ENCODE measurements around the gene MARCHF3. TPM values are rescaled to one million over a fixed set of nuclear protein-coding genes. Genes with fewer than 3 reads are reported as not detected.

Gene MARCHF3
- total RNA-seq, 1 experiment from 2014 or later = 4.3 TPM

GRCh38 chr5:126975796-126976195 lies 54.6 kb downstream of the MARCHF3 start:
- no peak for DNase-seq (ENCODE audit: low read depth, low spot score)
- in situ Hi-C loops (cut with HindIII; ENCODE audit: low pct_unique_long_range_greater_than_20kb, low sequenced_read_pairs) = no loop called here

GRCh38 chr5:126973193-126973592 lies 57.2 kb downstream of the MARCHF3 start:
- no peak for DNase-seq (ENCODE audit: low read depth, low spot score)
- in situ Hi-C loops (cut with HindIII; ENCODE audit: low pct_unique_long_range_greater_than_20kb, low sequenced_read_pairs) = no loop called here

GRCh38 chr5:126972062-126972895 lies 58.1 kb downstream of the MARCHF3 start:
- in situ Hi-C loops (cut with HindIII; ENCODE audit: low pct_unique_long_range_greater_than_20kb, low sequenced_read_pairs) = no loop called here
- DNase-seq (ENCODE audit: low read depth, low spot score) = peak; percentile 13

- peak; percentile 2 for DNase-seq (ENCODE audit: low read depth, low spot score)
- in situ Hi-C loops (cut with HindIII; ENCODE audit: low pct_unique_long_range_greater_than_20kb, low sequenced_read_pairs) = no loop called here
Measured at GRCh38 chr5:126971455-126972031, 58.8 kb downstream of the MARCHF3 start.

- in situ Hi-C loops (cut with HindIII; ENCODE audit: low pct_unique_long_range_greater_than_20kb, low sequenced_read_pairs) = no loop called here
Measured at GRCh38 chr5:126970517-126971017, 59.8 kb downstream of the MARCHF3 start.

GRCh38 chr5:126969548-126969947 lies 60.8 kb downstream of the MARCHF3 start:
- in situ Hi-C loops (cut with HindIII; ENCODE audit: low pct_unique_long_range_greater_than_20kb, low sequenced_read_pairs) = no loop called here
- DNase-seq (ENCODE audit: low read depth, low spot score) = no peak

More at GRCh38 chr5:126970517-126971017, 59.8 kb downstream of the MARCHF3 start:
- peak; percentile 56 for DNase-seq (ENCODE audit: low read depth, low spot score)

- in situ Hi-C loops (cut with HindIII; ENCODE audit: low pct_unique_long_range_greater_than_20kb, low sequenced_read_pairs) = no loop called here
- DNase-seq (ENCODE audit: low read depth, low spot score) = no peak
Measured at GRCh38 chr5:126967808-126968466, 62.4 kb downstream of the MARCHF3 start.

- in situ Hi-C loops (cut with HindIII; ENCODE audit: low pct_unique_long_range_greater_than_20kb, low sequenced_read_pairs) = no loop called here
- DNase-seq (ENCODE audit: low read depth, low spot score) = no peak
Measured at GRCh38 chr5:126965487-126965886, 64.9 kb downstream of the MARCHF3 start.

- DNase-seq (ENCODE audit: low read depth, low spot score) = peak; percentile 91
- in situ Hi-C loops (cut with HindIII; ENCODE audit: low pct_unique_long_range_greater_than_20kb, low sequenced_read_pairs) = no loop called here
Measured at GRCh38 chr5:126965061-126965475, 65.3 kb downstream of the MARCHF3 start.

- DNase-seq (ENCODE audit: low read depth, low spot score) = no peak
- in situ Hi-C loops (cut with HindIII; ENCODE audit: low pct_unique_long_range_greater_than_20kb, low sequenced_read_pairs) = no loop called here
Measured at GRCh38 chr5:126963822-126964375, 66.5 kb downstream of the MARCHF3 start.

GRCh38 chr5:126961702-126962101 lies 68.7 kb downstream of the MARCHF3 start:
- no peak for DNase-seq (ENCODE audit: low read depth, low spot score)
- in situ Hi-C loops (cut with HindIII; ENCODE audit: low pct_unique_long_range_greater_than_20kb, low sequenced_read_pairs) = no loop called here

- in situ Hi-C loops (cut with HindIII; ENCODE audit: low pct_unique_long_range_greater_than_20kb, low sequenced_read_pairs) = no loop called here
- no peak for DNase-seq (ENCODE audit: low read depth, low spot score)
Measured at GRCh38 chr5:126961128-126961527, 69.2 kb downstream of the MARCHF3 start.

- no peak for DNase-seq (ENCODE audit: low read depth, low spot score)
- in situ Hi-C loops (cut with HindIII; ENCODE audit: low pct_unique_long_range_greater_than_20kb, low sequenced_read_pairs) = no loop called here
Measured at GRCh38 chr5:126959188-126959587, 71.2 kb downstream of the MARCHF3 start.

GRCh38 chr5:126956991-126957390 lies 73.4 kb downstream of the MARCHF3 start:
- DNase-seq (ENCODE audit: low read depth, low spot score) = no peak
- in situ Hi-C loops (cut with HindIII; ENCODE audit: low pct_unique_long_range_greater_than_20kb, low sequenced_read_pairs) = no loop called here

GRCh38 chr5:126954981-126955380 lies 75.4 kb downstream of the MARCHF3 start:
- no peak for DNase-seq (ENCODE audit: low read depth, low spot score)
- in situ Hi-C loops (cut with HindIII; ENCODE audit: low pct_unique_long_range_greater_than_20kb, low sequenced_read_pairs) = no loop called here

- in situ Hi-C loops (cut with HindIII; ENCODE audit: low pct_unique_long_range_greater_than_20kb, low sequenced_read_pairs) = no loop called here
- no peak for DNase-seq (ENCODE audit: low read depth, low spot score)
Measured at GRCh38 chr5:126953640-126954039, 76.7 kb downstream of the MARCHF3 start.

- in situ Hi-C loops (cut with HindIII; ENCODE audit: low pct_unique_long_range_greater_than_20kb, low sequenced_read_pairs) = no loop called here
- no peak for DNase-seq (ENCODE audit: low read depth, low spot score)
Measured at GRCh38 chr5:126949475-126949874, 80.9 kb downstream of the MARCHF3 start.

GRCh38 chr5:126948453-126948852 lies 81.9 kb downstream of the MARCHF3 start:
- no peak for DNase-seq (ENCODE audit: low read depth, low spot score)
- in situ Hi-C loops (cut with HindIII; ENCODE audit: low pct_unique_long_range_greater_than_20kb, low sequenced_read_pairs) = no loop called here
